Body of pancreas (tissue), 4 donors: ENCODE measurements around the gene XRCC6. TPM values are rescaled to one million over a fixed set of nuclear protein-coding genes. Genes with fewer than 3 reads are reported as not detected.
A peak's percentile ranks its signal among the peaks of the same experiment; 100 is the strongest.

ENCODE experiments used
- ATAC-seq: fragments of 150-250 bp; one replicate; pipeline ENCODE4 v1.9.1; 2016
- DNase-seq, 4 donors: peaks; one replicate each; pipeline ENCODE4 v3.0.0-alpha.2; 2019
- H3K27ac ChIP-seq, 4 donors: fragments of 200-600 bp; sonication (generic); 1 replicate in 3 of 4; 2 replicates in 1 of 4; pipeline versions ENCODE4 v1.5.1 to v1.6.1; 2016 to 2019; ENCODE audit warnings: mild to moderate bottlenecking in 1 of 4, mixed read lengths in 1 of 4, moderate library complexity in 1 of 4
- H3K27me3 ChIP-seq, 2 donors: fragments of 200-600 bp; sonication (generic); one replicate each; pipeline ENCODE4 v1.6.0; 2016; ENCODE audit warnings: mild to moderate bottlenecking in 1 of 2
- H3K36me3 ChIP-seq, 2 donors: fragments of 200-600 bp; sonication (generic); replicated peaks in 1 of 2; 2 replicates each; pipeline ENCODE4 v1.5.1; 2016; ENCODE audit warnings: low read depth in 2 of 2; ENCODE audit not compliant: insufficient read depth in 1 of 2
- H3K4me1 ChIP-seq: fragments of 200-600 bp; sonication (generic); one replicate; pipeline ENCODE4 v1.6.0; 2016
- H3K4me3 ChIP-seq, 2 donors: fragments of 200-600 bp; sonication (generic); 1 replicate in 1 of 2; 2 replicates in 1 of 2; pipeline ENCODE4 v1.5.1; 2016 to 2019
- H3K9me3 ChIP-seq, 3 donors: fragments of 200-600 bp; sonication (generic); 1 replicate in 2 of 3; 2 replicates in 1 of 3; pipeline ENCODE4 v1.5.1; 2016
- CTCF ChIP-seq, 7 experiments: fragments of 450-650 bp in 4 of 7; fragments of 200-600 bp in 3 of 7; sonication (generic) in 3 of 7; IDR thresholded peaks; one replicate each; pipeline ENCODE4 v1.5.1; 2016 to 2019; ENCODE audit warnings: antibody characterized with exemption in 7 of 7
- POLR2A ChIP-seq, 3 donors: fragments of 450-650 bp; IDR thresholded peaks; one replicate each; pipeline ENCODE4 v1.6.1; 2016; ENCODE audit warnings: antibody characterized with exemption in 3 of 3, mild to moderate bottlenecking in 2 of 3
- WGBS, 2 donors: methylation state at CpG; one replicate each; pipeline ENCODE4 v1.1.5; 2017; 5-methylcytosine and 5-hydroxymethylcytosine counted together
- intact Hi-C: fragments of 100-400 bp; cut with DNase I; formaldehyde crosslinking; loops from one replicate; pipeline ENCODE4 v1.15.1; 2023
- total RNA-seq, 2 donors: library from RNA; depleted of rRNA; stranded (reverse); fragments of >200 nt; gene quantifications; one replicate each; pipeline ENCODE4 v1.1.0, GENCODE V29; 2016

The XRCC6 gene
- total RNA-seq, 2 donors from 2014 or later = 68.7 to 102 TPM

DNA sequence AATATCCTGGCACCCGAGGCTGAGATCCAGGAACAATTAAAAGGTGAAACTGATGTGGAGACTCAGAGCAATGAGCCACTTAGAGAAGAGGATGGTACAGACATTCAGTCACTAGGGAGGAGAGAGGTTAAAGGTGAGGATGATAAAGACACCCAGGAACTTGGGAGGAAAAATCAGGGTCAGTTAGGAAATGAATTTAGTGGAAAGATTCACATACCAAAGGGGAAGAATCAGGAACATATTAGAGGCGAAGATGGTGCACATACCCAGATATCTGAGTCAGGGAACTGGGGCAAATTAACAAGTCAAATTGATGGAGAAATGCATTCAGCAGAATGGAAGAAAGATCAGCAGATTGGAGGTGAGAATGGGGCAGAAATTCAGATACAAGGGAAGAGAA is 74.1 kb downstream of the XRCC6 start:
- Histone ChIP-seq H3K4me3 (no peak overlapping the region), H3K27ac (no peak overlapping the region), H3K9me3 (no peaks in the 10 kb centered on the region), H3K4me1 (peaks cover 16% of the 10 kb centered on the region), H3K36me3 (no peaks in the 10 kb centered on the region), H3K27me3 (no peaks in the 10 kb centered on the region)
- no peak for TF ChIP-seq POLR2A (IDR thresholded peaks at IDR 0.05)
- TF ChIP-seq CTCF (IDR thresholded peaks at IDR 0.05) = no peak
- DNase-seq = no peak
- WGBS, 2 donors = 65 to 68% methylated on average over 2 of the region's 2 CpGs
- no peak for ATAC-seq
- intact Hi-C loops = no loop called here

DNA sequence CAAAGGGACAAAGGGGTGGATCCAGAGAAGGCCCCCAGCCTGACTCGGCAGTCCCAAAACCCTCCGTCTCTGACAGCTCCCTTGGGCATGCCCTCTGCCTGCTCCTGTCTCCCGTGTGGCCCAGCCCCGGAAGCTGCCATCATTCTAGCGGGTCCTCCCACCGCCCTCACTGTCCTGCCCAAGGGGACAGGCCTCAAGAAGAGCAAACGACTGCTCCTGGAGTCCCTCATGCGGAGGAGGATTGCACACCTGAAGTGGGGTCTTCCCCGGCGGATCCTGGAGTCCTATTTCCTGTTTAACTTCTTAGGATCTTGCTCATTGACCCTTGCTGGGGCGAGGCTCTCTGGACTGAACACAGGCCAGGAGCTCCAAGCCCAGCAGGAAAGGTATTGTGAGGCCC is 75.6 kb downstream of the XRCC6 start:
- TF ChIP-seq CTCF (IDR thresholded peaks at IDR 0.05) = no peak
- no peak for TF ChIP-seq POLR2A (IDR thresholded peaks at IDR 0.05)
- Histone ChIP-seq H3K36me3 (no peaks in the 10 kb centered on the region), H3K4me1 (peaks cover 16% of the 10 kb centered on the region), H3K4me3 (no peak overlapping the region), H3K27me3 (no peaks in the 10 kb centered on the region), H3K9me3 (no peaks in the 10 kb centered on the region), H3K27ac (peak overlapping the region in 2 of 4 donors; percentile 44 to 48)
- no peak for DNase-seq
- intact Hi-C loops = no loop called here
- ATAC-seq = no peak
- 61 to 73% methylated on average over 7 to 11 of the region's 11 CpGs for WGBS, 2 donors

DNA sequence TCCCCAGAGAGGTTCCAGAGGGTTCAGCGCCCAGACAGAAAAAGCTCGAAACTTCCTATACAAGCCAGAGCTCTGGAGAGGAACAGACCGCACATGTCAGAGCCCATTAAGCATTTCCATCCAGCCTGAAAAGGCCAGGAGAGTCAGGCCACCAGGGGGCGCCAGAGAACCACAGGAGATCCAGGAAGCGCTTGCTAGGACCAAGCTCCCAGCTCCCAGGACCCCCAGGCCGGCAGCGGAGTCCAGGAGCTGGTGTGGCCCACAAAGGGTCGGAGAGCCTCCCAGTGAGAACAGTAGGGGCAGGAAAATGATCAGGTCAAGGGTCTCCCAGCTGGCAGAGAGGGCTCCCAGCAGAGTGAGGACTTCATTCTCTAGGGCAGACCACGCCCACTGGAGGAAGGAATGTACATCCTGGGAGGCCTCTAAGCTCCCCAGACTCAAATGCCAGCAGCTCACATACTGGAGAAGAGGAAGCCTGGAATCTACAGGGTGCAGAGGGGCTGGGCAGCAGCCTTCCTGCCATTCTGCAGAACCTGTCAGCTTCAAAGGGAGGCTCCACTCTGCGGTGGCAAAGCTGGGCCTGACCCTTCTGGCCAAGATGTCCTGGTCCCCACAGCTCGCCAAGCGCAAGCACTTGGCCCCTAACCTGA is 76.2 kb downstream of the XRCC6 start:
- DNase-seq (peak; percentile 91 to 96 (median 92)), ATAC-seq (peak; percentile 80)
- peak overlapping the region in 2 of 4 donors; percentile 44 to 48 for H3K27ac ChIP-seq
- H3K4me3 ChIP-seq = no peak overlapping the region
- WGBS, 2 donors = 26% methylated on average over 12 of the region's 12 CpGs; no CpG with 5 or more reads in 1 of the 2 donors
- TF ChIP-seq CTCF (IDR thresholded peaks at IDR 0.05) (peak; percentile 89 to 99 (median 95)), POLR2A (IDR thresholded peaks at IDR 0.05) (no peak)
- H3K36me3 ChIP-seq = no peaks in the 10 kb centered on the region
- peaks cover 16% of the 10 kb centered on the region for H3K4me1 ChIP-seq
- intact Hi-C loops = no loop called here
- H3K27me3 ChIP-seq = no peaks in the 10 kb centered on the region
- no peaks in the 10 kb centered on the region for H3K9me3 ChIP-seq

- H3K4me1 ChIP-seq = peaks cover 16% of the 10 kb centered on the region
- TF ChIP-seq CTCF (IDR thresholded peaks at IDR 0.05) = no peak
- TF ChIP-seq POLR2A (IDR thresholded peaks at IDR 0.05) = no peak
- DNase-seq (peak; percentile 86 to 92 (median 89)), ATAC-seq (peak; percentile 78)
- no peaks in the 10 kb centered on the region for H3K27me3 ChIP-seq
- H3K9me3 ChIP-seq = no peaks in the 10 kb centered on the region
- 37 to 39% methylated on average over 26 to 63 of the region's 69 CpGs for WGBS, 2 donors
- intact Hi-C loops = loop anchor here (10.0 kb wide), 1 partner anchor 245 kb away; the partner anchor contains the start of gene CENPM
- no peaks in the 10 kb centered on the region for H3K36me3 ChIP-seq
- H3K4me3 ChIP-seq = no peak within 1 kb of the TSS
- no peak within 1 kb of the TSS for H3K27ac ChIP-seq
Observed at GRCh38 chr22:41699264-41700107, 78.4 kb downstream of the XRCC6 start, which contains the start of gene MEI1. TSS of gene MEI1 (plus strand) at chr22:41699503. CDS start at chr22:41699539, 36 bp downstream.
